ENCODE results near the gene GRM4.

- no peak for TF ChIP-seq CTCF (IDR thresholded peaks at IDR 0.05)
- no peak for TF ChIP-seq EZH2 (IDR thresholded peaks at IDR 0.05)
Measured at GRCh38 chr6:34159844-34160243, 14.0 kb upstream of the GRM4 start.
